Activated CD8-positive, alpha-beta memory T cell treated with anti-CD3 and anti-CD28 coated beads, Interleukin-2, amount 50 U/mL, for 4 hours (primary cell): ENCODE measurements around the gene PIANP.
"Not testable (repeated sequence)": the region's sequence is repeated elsewhere in the genome, so short reads cannot be mapped to it uniquely, and the experiment has no call there.

Experiments
- DNase-seq: peaks from one replicate; pipeline ENCODE4 v3.0.0-alpha.2; 2020

Gene PIANP

GRCh38 chr12:6700646-6701051 is at the start of gene PIANP:
PIANP (minus strand) TSS chr12:6700815; CDS start chr12:6698061, 2,754 bp downstream.
- DNase-seq: peak; percentile 54

- DNase-seq: no peak
Observed at GRCh38 chr12:6748761-6749160, 48.1 kb upstream of the PIANP start.

- no peak for DNase-seq
Observed at GRCh38 chr12:6747216-6747615, 46.6 kb upstream of the PIANP start.

GRCh38 chr12:6745741-6746525 is 45.3 kb upstream of the PIANP start:
- DNase-seq: no peak

- not testable (repeated sequence) for DNase-seq
Observed at GRCh38 chr12:6743300-6743699, 42.7 kb upstream of the PIANP start.

- DNase-seq: no peak
Observed at GRCh38 chr12:6742834-6743233, 42.2 kb upstream of the PIANP start.

- not testable (repeated sequence) for DNase-seq
Observed at GRCh38 chr12:6742080-6742479, 41.5 kb upstream of the PIANP start.

- DNase-seq: no peak
Observed at GRCh38 chr12:6736754-6737153, 36.1 kb upstream of the PIANP start.

- DNase-seq: peak; percentile 33
Observed at GRCh38 chr12:6735448-6736191, 35.0 kb upstream of the PIANP start.

GRCh38 chr12:6734506-6735387 is 34.1 kb upstream of the PIANP start:
- DNase-seq: no peak

GRCh38 chr12:6730169-6730568 is 29.6 kb upstream of the PIANP start:
- no peak for DNase-seq

GRCh38 chr12:6729186-6729585 is 28.6 kb upstream of the PIANP start:
- DNase-seq: no peak

GRCh38 chr12:6725350-6725749 is 24.7 kb upstream of the PIANP start:
- DNase-seq: no peak

GRCh38 chr12:6724409-6724797 is 23.8 kb upstream of the PIANP start:
- no peak for DNase-seq

- DNase-seq: peak; percentile 91
Observed at GRCh38 chr12:6723607-6724408, 23.2 kb upstream of the PIANP start, which contains the start of gene COPS7A. COPS7A (plus strand) TSS chr12:6724046; CDS start chr12:6724657, 611 bp downstream.

GRCh38 chr12:6722863-6723262 is 22.2 kb upstream of the PIANP start:
- DNase-seq: no peak

GRCh38 chr12:6716874-6717437 is 16.3 kb upstream of the PIANP start:
- no peak for DNase-seq

- DNase-seq: not testable (repeated sequence)
Observed at GRCh38 chr12:6716031-6716873, 15.6 kb upstream of the PIANP start.

- DNase-seq: no peak
Observed at GRCh38 chr12:6708960-6709394, 8.4 kb upstream of the PIANP start.

- not testable (repeated sequence) for DNase-seq
Observed at GRCh38 chr12:6708351-6708750, 7.7 kb upstream of the PIANP start.

GRCh38 chr12:6703631-6704030 is 3.0 kb upstream of the PIANP start:
- no peak for DNase-seq
